BE2C (cell line): ENCODE results near the gene MRM2.
A peak's percentile ranks its signal among the peaks of the same experiment; 100 is the strongest.

Source experiments
- DNase-seq: peaks from one replicate; pipeline ENCODE4 v3.0.0-alpha.2; 2020
- H3K27me3 ChIP-seq: fragments of 250-450 bp; sonication (Bioruptor Pico); 2 replicates; pipeline ENCODE4 v1.5.1; 2020; ENCODE audit warnings: mild to moderate bottlenecking
- H3K36me3 ChIP-seq: fragments of 250-450 bp; sonication (Bioruptor Pico); 2 replicates; pipeline ENCODE4 v1.5.1; 2020; ENCODE audit warnings: mild to moderate bottlenecking
- H3K4me1 ChIP-seq: fragments of 250-450 bp; sonication (Bioruptor Pico); 2 replicates; pipeline ENCODE4 v1.5.1; 2020
- H3K4me3 ChIP-seq: 2 replicates; pipeline ENCODE4 v1.5.1; 2011; ENCODE audit warnings: low read depth, low read length
- H3K9me3 ChIP-seq: fragments of 250-450 bp; sonication (Bioruptor Pico); 2 replicates; pipeline ENCODE4 v1.5.1; 2020
- TF ChIP-seq, protein P1 (sequence below): IDR thresholded peaks from 2 replicates; pipeline ENCODE4 v1.5.1; 2012; ENCODE audit warnings: mild to moderate bottlenecking, low read depth, low read length

Gene MRM2

GRCh38 chr7:2251841-2252771 lies 10.1 kb upstream of the MRM2 start:
- H3K36me3 ChIP-seq = no peaks in the 10 kb centered on the region; the same call in 1 of the 2 replicates
- H3K9me3 ChIP-seq = no peaks in the 10 kb centered on the region
- TF ChIP-seq, protein P1, sequence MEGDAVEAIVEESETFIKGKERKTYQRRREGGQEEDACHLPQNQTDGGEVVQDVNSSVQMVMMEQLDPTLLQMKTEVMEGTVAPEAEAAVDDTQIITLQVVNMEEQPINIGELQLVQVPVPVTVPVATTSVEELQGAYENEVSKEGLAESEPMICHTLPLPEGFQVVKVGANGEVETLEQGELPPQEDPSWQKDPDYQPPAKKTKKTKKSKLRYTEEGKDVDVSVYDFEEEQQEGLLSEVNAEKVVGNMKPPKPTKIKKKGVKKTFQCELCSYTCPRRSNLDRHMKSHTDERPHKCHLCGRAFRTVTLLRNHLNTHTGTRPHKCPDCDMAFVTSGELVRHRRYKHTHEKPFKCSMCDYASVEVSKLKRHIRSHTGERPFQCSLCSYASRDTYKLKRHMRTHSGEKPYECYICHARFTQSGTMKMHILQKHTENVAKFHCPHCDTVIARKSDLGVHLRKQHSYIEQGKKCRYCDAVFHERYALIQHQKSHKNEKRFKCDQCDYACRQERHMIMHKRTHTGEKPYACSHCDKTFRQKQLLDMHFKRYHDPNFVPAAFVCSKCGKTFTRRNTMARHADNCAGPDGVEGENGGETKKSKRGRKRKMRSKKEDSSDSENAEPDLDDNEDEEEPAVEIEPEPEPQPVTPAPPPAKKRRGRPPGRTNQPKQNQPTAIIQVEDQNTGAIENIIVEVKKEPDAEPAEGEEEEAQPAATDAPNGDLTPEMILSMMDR = no peak
- H3K4me3 ChIP-seq = no peak overlapping the region
- H3K27me3 ChIP-seq = no peaks in the 10 kb centered on the region
- DNase-seq = no peak
- H3K4me1 ChIP-seq = no peaks in the 10 kb centered on the region

DNA sequence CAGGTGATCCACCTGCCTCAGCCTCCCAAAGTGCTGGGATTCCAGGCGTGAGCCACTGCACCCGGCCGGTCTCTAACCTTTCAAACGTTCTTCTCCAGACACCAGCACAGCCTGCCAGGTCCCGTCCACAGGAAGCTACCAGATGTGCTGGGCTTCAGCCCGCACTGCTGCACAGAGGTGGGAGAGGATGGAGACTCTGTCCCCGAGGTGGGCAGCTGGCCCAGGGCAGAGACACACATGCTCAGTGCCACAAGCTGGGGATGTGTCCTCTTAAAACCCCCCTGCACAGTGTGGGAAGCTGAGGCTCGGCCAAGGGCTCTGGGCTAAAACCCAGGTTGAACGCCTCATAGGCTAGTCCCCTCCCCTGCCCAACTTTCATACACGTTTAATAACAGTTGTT lies 9.4 kb upstream of the MRM2 start:
- H3K9me3 ChIP-seq = no peaks in the 10 kb centered on the region
- no peaks in the 10 kb centered on the region; the same call in 1 of the 2 replicates for H3K36me3 ChIP-seq
- H3K4me3 ChIP-seq = no peak overlapping the region
- no peaks in the 10 kb centered on the region for H3K4me1 ChIP-seq
- TF ChIP-seq, protein P1 = no peak
- H3K27me3 ChIP-seq = no peaks in the 10 kb centered on the region
- no peak for DNase-seq

GRCh38 chr7:2249744-2250323 lies 7.8 kb upstream of the MRM2 start:
- DNase-seq = no peak
- Histone ChIP-seq H3K27me3 (no peaks in the 10 kb centered on the region), H3K36me3 (no peaks in the 10 kb centered on the region; the same call in 1 of the 2 replicates), H3K4me3 (no peak overlapping the region), H3K9me3 (no peaks in the 10 kb centered on the region), H3K4me1 (no peaks in the 10 kb centered on the region)
- TF ChIP-seq, protein P1 = no peak

- Histone ChIP-seq H3K4me1 (no peaks in the 10 kb centered on the region), H3K9me3 (no peaks in the 10 kb centered on the region), H3K4me3 (no peak overlapping the region), H3K36me3 (no peaks in the 10 kb centered on the region), H3K27me3 (no peaks in the 10 kb centered on the region)
- no peak for DNase-seq
- TF ChIP-seq, protein P1 = no peak
Observed at GRCh38 chr7:2248984-2249694, 7.1 kb upstream of the MRM2 start.

GRCh38 chr7:2247141-2247995 lies 5.4 kb upstream of the MRM2 start:
- no peaks in the 10 kb centered on the region for H3K36me3 ChIP-seq
- TF ChIP-seq, protein P1 = peak; percentile 86
- H3K27me3 ChIP-seq = no peaks in the 10 kb centered on the region
- H3K4me1 ChIP-seq = peaks cover 4% of the 10 kb centered on the region
- H3K9me3 ChIP-seq = no peaks in the 10 kb centered on the region
- H3K4me3 ChIP-seq = no peak overlapping the region
- peak; percentile 69 for DNase-seq
